SK-N-MC (cell line): Measurements from ENCODE around the gene RNPS1.

ENCODE experiments used
- EZH2 ChIP-seq: fragments of 200-600 bp; sonication (generic); IDR thresholded peaks from one replicate; pipeline ENCODE4 v1.6.1; 2017; ENCODE audit warnings: antibody characterized with exemption
- POLR2AphosphoS5 ChIP-seq: IDR thresholded peaks from 2 replicates; pipeline ENCODE4 v1.6.1; 2012; ENCODE audit warnings: mild to moderate bottlenecking, low read depth, low read length, borderline replicate concordance

DNA sequence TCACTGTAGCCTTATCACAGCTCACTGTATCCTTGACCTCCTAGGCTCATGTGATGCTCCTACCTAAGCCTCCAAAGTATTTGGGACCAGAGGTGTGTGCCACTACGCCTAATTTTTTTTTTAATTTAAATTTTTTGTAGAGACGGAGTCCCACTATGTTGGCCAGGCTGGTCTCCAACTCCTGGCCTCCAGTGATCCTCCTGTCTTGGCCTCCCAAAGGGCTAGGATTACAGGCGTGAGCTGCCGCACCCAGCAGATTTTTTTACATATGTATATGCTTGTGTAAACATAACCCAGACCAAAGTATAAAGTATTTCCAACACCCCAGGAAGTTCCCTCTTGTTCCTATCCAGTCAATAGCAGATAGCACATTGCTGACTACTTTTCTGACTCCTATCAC lies 51.6 kb downstream of the RNPS1 start:
- no peak for TF ChIP-seq EZH2
- no peak for TF ChIP-seq POLR2AphosphoS5
